Measurements from ENCODE around the gene MRPL34.
"Not testable (repeated sequence)": the region's sequence is repeated elsewhere in the genome, so short reads cannot be mapped to it uniquely, and the experiment has no call there.

The MRPL34 gene

GRCh38 chr19:17286263-17286662, 19.4 kb upstream of the MRPL34 start:
- no peak for DNase-seq

GRCh38 chr19:17286752-17287151, 18.9 kb upstream of the MRPL34 start:
- DNase-seq = no peak

- DNase-seq = peak; percentile 78
Observed at GRCh38 chr19:17289489-17289888, 16.2 kb upstream of the MRPL34 start.

GRCh38 chr19:17292301-17293074, 13.2 kb upstream of the MRPL34 start:
- DNase-seq = peak; percentile 95

GRCh38 chr19:17293605-17294004, 12.1 kb upstream of the MRPL34 start:
- DNase-seq = no peak

GRCh38 chr19:17294051-17294891, 11.4 kb upstream of the MRPL34 start:
- DNase-seq = peak; percentile 79

- not testable (repeated sequence) for DNase-seq
Observed at GRCh38 chr19:17295551-17295950, 10.1 kb upstream of the MRPL34 start.

GRCh38 chr19:17296273-17296672, 9.4 kb upstream of the MRPL34 start:
- DNase-seq = no peak

- DNase-seq = no peak
Observed at GRCh38 chr19:17296976-17297375, 8.7 kb upstream of the MRPL34 start.

- no peak for DNase-seq
Observed at GRCh38 chr19:17300992-17301619, 4.6 kb upstream of the MRPL34 start.

- peak; percentile 67 for DNase-seq
Observed at GRCh38 chr19:17302391-17303166, 3.1 kb upstream of the MRPL34 start.

GRCh38 chr19:17303167-17303939, 2.3 kb upstream of the MRPL34 start, which contains the start of gene ABHD8:
Gene ABHD8, minus strand, starts transcription at chr19:17303425. Its CDS starts 1,809 bp downstream, at chr19:17301616.
- peak; percentile 97 for DNase-seq

GRCh38 chr19:17303940-17304267, 1.8 kb upstream of the MRPL34 start:
- no peak for DNase-seq

GRCh38 chr19:17304386-17305215, 1.1 kb upstream of the MRPL34 start:
- no peak for DNase-seq

- no peak for DNase-seq
Observed at GRCh38 chr19:17305216-17305516, 506 bp upstream of the MRPL34 start.

- DNase-seq = no peak
Observed at GRCh38 chr19:17306285-17306714, 628 bp downstream of the MRPL34 start.

GRCh38 chr19:17307876-17308377, 2.3 kb downstream of the MRPL34 start:
- no peak for DNase-seq

GRCh38 chr19:17309198-17309964, 3.7 kb downstream of the MRPL34 start, which contains the start of gene DDA1:
Gene DDA1, plus strand, starts transcription at chr19:17309563. Its CDS starts 92 bp downstream, at chr19:17309655.
- DNase-seq = peak; percentile 97

- DNase-seq = no peak
Observed at GRCh38 chr19:17309965-17310461, 4.3 kb downstream of the MRPL34 start.
